ENCODE data around the gene ELP1.

DNA sequence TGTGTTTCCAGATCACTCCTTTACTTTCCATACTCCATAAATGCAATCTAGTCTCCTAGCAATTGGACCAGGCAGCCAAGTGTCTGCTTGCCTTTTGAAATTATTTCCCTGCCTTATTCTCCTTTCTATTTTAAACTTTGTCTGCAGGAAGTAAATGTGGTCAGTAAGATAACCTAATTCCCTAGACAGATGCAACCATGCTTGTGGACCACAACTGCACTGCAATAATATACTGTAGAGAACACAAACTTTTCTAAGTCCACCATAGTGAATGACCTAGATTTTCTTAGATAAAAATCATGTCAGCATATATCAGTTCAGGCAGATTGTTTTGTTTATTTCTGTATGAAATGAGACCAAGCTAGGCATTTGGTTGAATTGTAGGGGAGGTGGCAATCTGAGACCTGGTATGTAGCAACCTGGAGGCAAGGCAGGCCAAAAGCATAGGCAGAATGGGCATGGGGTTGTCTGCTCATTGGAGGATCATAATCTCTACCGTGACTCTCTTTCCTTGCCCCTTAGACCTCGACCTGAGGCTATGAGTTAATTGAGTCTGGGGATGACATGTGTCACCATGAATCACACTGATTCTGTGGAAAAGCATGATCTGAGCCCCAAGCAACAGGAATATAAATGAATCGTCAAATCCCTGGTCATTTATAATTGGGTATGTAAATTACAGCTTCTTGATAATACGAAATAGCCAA is 98.8 kb downstream of the ELP1 start:
- TF ChIP-seq TAF1 (IDR thresholded peaks at IDR 0.05; ENCODE audit: low read depth) (no peak), FOXM1 (IDR thresholded peaks at IDR 0.05; ENCODE audit: borderline replicate concordance, low read depth) (no peak), CREB1 (IDR thresholded peaks at IDR 0.05; ENCODE audit: low read depth) (no peak), YY1 (IDR thresholded peaks at IDR 0.05; ENCODE audit: low read depth) (no peak)
